Measurements from ENCODE around the gene KDM6A.
"Not testable (repeated sequence)": the region's sequence is repeated elsewhere in the genome, so short reads cannot be mapped to it uniquely, and the experiment has no call there.

Gene KDM6A

DNA sequence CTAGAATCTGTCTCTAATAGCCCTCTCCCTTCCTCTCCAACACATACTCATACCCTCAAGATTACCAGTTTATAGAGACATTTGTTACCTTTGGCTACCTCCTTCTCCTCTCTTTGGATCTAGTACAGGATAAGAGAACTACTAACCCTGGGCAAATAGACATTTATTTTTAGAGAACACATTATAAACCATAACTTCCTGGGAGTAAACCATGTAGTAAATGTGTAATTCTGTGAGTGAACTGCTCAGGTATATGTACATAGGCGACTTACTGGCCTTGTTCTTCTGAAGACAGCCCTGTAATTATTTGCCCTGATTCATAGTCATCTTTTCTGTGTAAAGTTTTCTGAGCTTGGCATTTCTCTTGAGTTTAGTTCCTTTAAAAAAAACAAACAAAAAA, 94.2 kb downstream of the KDM6A start:
- DNase-seq = no peak

DNA sequence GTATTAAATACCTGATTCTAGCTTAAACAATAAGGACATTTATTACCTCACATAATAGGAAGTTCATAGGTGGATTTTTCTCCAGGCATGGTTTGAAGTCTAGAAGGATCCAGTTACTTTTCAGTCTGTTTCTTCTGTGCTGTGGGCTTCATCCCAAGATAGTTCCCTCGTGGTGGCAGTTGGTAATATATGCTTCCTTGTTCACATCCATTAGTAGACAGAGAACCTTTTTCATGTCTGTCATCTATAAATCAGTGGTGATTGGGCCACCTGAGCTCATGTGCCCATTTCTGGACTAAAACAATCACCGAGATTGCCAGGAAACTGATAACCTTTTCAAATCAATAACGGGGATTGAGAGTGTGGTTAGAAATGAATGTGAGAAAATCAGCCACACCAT, 97.7 kb downstream of the KDM6A start:
- DNase-seq = no peak

DNA sequence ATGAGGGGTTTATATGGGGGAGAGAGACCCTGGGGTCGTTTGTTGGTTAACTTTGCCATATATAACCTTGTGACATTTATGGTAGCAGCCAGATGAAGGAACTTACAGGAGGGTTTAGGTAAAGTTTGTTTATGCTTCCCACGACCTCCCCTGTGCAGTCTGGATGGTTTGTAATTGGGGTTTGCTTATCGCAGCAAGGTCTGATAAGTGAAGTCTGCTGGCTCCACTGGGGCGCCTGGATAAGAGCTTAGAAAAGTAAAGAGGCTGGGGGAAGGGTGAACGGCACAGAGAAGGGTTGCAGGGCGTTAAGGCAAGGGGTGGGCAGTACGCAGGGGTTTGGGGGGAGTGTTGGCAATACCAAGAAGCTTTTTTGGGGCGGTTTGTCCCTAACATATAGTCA, 98.7 kb downstream of the KDM6A start:
- peak; percentile 71 for DNase-seq

DNA sequence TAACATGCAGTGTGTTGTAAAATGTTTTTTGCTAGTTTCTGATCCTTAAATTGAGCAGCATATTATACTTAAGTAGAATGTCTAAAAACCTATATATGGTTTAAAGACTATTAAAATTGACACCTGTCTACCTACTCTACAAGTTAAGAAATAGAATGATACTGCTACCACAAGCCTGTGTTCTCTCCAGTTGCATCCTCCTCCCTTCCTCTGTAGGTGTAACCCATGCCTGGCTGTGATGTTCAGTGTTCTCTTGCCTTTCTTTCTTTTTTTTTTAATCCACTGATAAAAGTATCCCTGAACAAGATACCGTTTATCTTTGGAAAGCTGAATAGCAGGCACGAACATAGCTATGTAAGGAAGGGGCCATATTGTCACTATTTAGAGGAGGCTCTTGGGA, 99.1 kb downstream of the KDM6A start:
- DNase-seq = no peak

DNA sequence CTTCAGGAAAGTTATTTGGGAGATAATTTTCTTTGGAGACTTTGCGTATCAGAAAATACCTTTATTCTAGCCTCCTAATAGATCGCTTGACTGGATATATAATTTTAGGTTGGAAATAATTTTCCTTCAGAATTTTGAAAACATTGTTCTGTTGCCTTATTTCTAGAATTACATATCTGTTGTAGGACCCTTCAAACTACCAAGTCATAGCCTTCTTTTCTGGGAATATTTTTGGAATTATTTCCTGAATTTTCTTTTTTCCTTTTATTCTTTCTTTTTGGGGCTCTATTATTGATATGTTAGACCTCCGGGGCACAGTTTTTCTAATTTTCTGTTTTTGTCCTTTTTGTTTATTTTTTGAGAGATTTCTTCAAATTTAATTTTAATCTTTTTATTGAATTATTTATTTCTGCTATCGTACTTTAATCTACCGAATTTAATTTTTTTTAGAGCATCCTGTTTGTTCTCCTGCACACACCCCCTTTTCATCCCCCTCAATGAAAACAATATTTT, 100.5 kb downstream of the KDM6A start:
- DNase-seq = no peak

DNA sequence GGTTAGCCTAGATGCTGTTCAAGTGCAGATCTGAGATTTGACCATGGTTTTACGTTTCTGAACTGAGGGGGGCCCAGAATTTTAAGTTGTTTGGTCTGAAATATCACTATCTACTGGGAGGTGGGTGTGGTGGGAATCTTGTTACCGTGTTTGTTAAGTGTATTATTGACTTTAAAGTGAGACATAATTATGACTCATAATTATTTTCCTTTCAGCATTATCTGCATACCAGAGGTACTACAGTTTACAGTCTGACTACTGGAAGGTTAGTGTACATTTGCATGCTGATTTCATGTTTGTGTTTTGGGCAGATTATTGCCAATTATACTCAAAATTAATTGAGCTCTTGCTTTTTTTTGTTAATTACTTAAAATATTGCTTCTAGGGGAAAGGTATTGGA, 101.5 kb downstream of the KDM6A start:
- no peak for DNase-seq

DNA sequence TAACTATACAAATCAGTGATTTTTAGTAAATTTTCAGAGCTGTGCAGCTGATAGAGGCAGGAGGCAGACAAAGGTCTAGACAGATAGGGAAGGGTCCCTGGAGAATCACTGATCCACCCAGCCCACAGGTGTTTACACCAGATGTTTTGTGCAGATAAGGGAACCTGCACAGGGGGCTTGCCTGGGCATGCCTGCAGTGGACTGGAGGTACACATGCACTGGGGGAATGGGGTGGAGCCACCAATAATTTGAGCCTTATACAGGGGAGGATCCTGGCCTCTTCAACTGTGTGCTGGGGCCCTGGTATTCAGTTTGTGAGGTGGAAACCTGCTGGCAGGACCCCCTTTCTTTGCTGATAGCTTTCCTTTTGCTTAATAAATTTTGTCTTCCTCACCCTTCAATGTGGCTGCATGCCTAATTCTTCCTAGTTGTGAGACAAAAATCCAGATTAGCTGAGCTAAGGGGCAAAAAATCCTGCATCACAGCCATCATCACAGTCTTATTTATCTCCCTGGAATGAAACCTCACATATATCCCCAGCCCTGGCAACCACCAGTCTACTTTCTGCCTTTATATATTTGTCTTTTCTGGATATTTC, 102.8 kb downstream of the KDM6A start:
- no peak for DNase-seq

DNA sequence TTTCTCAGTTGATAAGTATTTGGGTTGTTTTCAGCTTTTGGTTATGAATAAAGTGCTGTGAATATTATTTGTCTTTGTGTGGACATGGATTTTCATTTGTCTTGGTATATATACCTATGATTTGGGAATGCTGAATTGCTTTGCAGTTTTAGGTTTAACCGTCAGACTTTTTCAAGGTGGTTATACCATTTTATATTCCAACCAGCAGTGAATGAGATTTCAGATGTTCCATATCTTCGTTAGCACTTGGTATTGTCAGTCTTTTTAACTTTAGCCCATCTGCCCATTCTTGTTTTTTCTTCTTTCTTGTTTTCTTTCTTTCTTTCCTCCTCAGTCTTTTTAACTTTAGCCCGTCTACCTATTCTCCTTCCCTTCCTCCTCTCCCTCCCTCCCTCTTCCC, 106.0 kb downstream of the KDM6A start:
- no peak for DNase-seq

DNA sequence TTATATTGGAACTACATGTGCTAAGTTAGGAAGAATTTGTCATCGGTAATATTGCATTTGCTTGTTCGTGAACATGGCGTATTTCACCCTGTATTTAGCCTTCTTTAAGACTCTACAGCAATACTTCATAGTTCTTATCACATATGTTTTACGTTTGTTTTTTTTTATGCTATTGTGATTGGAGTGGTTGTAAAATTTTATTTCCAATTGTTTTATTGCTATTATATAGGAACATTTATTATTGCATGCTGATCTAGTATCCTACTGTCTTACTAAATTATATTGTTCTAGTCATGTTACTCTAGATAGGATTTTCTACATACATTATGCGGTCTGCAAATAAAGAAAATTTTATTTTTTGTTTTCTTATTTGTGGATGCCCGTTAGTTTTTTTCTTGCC, 107.4 kb downstream of the KDM6A start:
- DNase-seq = no peak

DNA sequence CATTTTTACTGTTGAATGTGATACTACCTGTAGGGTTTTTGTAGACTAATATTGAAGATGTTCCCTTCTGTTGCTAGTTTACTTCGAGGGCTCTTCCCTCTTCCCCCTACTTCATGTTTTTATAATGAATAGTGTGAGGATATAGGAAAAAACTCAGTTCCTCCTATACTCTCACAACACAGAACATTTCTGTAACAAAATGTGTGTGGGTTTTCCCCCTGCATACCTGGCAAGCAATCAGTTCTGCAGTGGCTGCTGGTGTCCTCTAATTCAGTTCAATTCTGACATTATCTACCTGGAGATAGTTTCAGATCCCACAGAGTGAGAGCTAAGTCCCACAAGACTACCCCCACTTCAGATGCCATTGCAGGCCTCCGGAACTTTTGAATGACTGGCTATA, 107.9 kb downstream of the KDM6A start:
- no peak for DNase-seq

DNA sequence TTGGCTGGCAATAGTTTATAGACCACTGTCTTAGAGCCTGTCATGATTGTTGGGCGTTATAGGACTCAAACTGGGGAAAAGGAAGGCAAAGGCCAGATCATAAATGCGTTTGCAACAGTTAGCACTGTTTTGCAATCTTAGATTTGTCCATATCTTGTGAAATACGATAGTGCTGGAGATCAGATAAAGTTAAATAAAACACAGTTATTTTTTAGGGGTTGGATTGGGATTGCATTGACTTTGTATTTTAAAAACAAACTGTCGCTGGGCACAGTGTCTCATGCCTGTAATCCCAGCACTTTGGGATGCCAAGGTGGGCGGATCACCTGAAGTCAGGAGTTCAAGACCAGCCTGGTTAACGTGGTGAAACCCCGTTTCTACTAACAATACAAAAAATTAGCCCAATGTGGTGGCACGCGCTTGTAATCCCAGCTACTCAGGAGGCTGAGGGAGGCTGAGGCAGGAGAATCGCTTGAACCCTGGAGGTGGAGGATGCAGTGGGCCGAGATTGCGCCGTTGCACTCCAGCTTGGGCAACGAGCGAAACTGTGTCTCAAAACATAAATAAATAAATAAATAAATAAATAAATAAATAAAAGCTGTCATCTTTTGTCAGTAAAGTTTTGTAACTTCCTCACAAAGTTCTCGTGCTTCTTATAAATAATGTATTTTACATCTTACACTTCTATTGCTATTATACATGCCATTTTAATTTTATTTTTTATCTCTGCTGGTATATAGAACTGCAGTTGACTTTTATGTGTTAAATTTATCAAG, 117.2 kb downstream of the KDM6A start:
- DNase-seq = no peak

DNA sequence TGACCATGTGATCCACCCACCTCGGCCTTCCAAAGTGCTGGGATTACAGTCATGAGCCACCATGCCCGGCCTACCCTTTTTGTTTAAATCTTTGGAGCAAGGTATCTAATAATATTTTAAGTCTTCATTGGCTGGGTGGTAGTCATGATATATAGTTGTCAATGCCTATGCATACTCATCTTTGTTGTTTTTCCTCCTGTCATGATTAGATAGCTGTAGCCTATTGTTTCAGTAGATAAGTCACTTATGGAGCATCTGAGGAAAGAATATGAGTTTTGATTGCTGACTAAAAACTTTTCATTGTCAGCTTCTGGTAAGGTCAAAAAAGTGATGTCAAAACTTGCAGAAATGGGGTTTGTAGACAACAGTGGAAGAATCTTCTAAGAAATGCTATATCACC, 119.8 kb downstream of the KDM6A start:
- DNase-seq = peak; percentile 29

DNA sequence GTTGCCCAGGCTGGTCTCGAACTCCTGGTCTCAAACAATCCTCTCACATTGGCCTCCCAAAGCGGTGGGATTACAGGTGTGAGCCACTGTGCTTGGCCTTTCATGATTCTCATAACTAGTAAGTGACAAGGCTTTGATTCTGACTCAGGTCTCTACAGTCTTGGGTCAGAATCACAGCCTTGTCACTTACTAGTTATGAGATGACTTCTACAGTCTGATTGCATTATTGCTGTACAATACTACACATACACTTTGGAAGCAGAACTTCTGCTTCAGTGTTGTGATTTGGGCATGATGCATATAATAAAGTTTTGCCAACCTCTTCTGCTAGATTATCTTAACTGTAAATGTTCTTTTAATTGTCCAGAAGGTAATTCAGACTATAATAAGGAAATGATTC, 123.3 kb downstream of the KDM6A start:
- DNase-seq = no peak

DNA sequence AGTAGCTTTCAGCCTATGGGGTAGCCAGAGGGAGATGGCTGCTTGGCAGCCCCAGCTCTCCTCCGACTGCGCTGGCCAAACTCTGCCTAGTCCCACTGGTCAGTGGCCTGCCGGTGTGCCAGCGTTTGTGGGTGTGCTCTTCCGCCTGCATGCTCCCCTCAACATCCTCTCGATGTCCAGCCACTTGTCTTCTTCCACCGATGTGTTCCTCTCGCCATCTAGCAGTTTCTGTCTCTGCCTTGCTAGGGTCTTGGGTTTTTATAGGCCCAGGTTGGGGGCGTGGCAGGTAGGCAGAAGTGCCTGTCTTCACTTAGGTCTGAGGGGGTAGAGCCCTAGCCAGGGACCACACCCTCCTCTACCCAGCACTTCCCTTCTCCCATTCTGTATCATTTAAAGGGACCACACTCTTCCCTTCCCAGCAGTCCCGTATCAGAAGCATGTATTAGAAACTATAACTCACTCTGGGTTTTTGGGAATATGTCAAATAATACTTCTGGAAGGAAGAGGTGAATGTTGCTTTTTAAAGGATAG, 124.4 kb downstream of the KDM6A start:
- peak; percentile 22 for DNase-seq

DNA sequence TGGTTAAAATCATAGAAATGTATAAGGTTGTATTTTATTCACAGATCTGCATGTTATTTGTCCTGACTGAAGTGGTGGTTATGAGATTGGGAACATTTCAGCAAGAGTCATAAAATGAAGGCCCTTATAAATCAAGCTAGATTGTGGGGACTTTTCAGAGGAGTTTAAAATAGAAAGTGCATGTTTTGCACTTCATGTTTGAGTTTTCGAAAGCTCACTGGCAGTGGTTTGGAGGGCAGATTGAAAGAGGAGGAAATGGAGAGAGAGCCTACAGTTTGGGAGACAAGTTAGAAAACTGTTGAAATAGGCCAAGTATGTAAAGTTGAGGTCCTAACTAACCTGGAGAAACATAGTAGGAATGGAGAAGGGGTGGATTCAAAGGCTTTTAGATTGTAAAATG, 124.9 kb downstream of the KDM6A start:
- DNase-seq = no peak

DNA sequence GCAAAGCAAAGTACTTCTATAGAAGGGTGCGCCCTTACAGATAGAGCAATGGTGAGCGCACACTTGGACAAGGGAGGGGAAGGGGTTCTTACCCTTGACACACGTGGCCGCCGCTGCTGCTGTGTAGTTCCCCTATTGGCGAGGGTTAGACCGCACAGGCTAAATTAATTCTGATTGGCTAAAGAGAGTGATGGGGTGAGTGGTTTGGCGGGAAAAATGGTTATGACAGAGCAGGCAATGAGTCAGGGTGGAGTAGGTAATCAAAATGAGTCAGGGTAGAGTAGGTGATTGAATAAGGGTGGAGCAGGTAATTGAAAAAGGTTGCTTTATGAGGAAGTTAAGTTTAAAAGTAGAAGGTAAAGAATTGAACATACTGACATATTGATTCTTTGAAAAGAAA, 126.2 kb downstream of the KDM6A start:
- not testable (repeated sequence) for DNase-seq

DNA sequence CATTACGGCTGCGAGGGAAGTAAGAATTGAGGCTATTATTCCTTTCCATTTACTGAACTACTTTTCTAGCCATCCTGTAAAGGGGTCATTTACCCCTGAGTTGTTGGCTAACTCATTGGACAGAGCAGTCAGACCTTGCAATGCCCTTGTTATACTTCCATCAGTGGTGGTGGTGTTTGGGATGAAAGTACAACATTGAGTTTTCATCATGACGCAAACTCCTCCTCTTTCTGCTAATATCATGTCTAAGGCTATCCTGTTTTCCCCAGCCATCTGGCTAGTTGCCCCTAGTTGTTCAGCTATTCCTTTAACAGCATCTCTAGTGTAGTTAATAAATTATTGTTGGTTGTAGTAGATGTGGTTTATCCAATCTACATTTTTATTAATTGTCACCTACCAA, 126.9 kb downstream of the KDM6A start:
- DNase-seq = not testable (repeated sequence)

DNA sequence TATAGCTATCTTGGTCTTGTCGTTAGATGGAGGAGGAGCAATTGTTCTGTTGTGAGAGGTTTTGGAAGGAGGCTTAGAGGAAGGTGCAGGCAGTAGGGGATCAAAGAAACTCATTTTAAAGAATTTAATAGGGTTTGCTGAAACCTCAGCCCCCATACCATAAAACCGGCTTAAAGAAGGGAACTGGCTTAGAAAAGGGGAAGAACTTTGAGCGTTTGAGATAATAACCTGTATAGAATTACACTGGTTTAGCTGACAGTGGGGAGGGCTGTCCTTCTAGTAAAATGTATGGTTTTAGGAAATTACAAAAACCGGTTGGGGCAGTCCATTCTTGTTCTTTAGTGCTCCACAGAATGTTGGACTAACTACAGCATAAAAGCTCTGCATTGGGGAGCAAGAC, 128.1 kb downstream of the KDM6A start:
- peak; percentile 13 for DNase-seq

DNA sequence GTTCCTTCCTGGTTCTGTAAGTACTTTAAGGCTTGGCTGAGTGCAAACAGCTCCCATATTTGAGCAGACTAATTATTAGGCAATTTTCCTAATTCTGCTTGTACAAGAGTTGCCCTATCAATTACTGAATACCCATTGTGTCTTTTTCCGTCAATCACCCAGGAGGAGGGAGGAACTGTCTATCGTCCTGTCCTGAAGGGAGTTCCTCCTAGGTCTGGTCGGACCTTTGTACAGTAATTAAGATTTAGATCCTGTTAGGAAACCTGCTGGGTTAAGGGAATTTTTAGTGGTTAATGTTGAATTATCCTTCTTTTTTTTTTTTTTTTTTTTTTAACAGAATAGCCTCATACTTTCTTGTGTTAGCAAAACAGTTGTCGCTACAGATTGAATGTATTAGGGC, 130.1 kb downstream of the KDM6A start:
- no peak for DNase-seq

DNA sequence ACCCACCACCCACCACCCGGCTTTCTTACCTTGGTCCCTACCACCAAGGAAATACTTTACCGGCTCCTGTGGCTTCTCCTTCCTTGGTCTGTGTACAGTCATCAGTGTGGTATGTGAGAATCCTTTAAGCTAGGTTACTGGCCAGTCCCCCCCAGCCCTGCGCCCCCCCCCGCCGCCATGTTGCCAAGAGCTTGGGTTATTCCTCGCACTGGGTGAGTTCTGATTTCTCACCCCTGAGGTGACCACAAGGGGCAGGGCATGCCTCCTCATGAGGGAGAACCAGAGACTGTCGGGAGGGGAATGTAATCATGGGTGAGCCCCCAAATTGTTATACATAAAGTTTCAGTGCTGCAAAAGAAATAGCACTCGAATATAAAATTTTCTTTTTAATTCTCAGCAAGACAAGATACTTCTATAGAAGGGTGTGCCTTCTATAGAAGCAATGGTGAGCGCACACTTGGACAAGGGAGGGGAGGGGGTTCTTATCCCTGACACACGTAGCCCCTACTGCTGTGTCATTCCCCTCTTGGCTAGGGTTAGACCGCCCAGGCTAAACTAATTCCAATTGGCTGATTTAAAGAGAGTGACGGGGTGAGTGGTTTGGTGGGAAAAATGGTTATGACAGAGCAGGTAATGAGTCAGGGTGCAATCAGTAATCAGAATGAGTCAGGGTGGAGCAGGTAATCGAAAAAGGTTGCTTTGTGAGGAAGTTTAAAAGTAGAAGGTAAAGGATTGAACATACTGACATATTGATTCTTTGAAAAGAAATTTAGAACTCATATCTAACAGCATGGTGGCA, 133.2 kb downstream of the KDM6A start:
- DNase-seq = no peak

DNA sequence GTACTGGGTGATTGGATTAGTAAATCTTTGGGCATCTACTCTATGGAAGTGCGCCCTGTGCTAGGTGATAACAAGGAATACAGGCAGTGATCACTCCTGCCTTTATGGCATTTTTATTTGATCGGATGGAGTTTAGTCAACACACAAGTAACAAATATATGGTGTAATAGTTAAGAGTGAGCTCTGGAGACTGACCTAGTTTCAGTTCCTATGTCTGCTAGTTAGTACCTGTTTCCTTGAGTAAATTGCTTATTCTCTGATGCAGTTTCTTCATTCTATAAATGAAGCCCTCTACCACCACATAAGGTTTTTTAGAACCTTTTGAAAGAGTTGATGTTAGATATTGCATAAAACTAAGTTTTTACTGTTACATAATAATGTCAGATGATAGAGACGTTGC, 134.6 kb downstream of the KDM6A start:
- no peak for DNase-seq

DNA sequence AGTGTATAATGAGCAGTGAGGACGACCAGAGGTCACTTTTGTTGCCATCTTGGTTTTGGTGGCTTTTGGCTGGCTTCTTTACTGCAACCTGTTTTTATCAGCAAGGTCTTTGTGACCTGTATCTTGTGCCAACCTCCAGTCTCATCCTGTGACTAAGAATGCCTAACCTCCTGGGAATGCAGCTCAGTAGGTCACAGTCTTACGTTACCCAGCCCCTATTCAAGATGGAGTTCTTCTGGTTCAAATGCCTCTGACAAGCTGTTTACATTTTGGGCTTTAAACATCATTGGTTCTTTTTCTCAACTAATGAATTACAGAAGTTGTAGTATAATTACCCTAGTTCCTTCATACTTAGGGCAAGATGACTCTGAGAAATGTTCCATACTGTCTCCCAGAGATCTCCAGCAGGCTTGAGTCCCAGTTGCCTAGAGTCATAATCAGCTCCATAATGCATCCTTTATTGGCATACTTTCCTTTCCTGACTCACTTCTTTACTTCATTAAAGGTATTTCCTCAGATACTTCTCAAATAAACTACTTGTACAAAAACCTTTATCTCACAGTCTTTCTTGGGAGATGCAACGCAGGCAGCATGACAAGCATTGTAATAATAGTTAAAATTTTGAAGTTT, 136.5 kb downstream of the KDM6A start:
- DNase-seq = no peak

DNA sequence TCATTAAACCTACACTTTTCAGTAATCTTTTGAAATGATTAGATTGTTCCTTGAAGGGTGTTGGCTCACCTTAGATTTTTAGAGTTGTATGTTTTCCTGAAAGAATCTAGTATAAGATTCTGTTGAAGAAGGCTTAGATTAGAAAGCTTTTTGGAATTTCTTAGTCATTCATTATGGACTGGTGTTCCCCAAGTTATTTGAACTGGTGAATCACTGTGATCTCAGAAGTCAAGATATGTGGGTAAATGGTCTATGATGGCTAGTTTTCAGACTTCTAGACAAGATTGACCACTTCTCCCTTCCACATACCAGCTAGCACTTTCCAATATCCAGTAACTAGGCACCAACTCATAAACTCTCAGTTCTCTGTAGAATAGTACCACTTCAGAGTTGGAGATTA, 138.1 kb downstream of the KDM6A start:
- no peak for DNase-seq

All from hematopoietic multipotent progenitor cell treated with erythropoietin and hydrocortisone succinate and interleukin-3 and kit ligand, for 6 days (in vitro differentiated cells).